ENCODE measurements around the gene CLRN1.

Gene CLRN1

DNA sequence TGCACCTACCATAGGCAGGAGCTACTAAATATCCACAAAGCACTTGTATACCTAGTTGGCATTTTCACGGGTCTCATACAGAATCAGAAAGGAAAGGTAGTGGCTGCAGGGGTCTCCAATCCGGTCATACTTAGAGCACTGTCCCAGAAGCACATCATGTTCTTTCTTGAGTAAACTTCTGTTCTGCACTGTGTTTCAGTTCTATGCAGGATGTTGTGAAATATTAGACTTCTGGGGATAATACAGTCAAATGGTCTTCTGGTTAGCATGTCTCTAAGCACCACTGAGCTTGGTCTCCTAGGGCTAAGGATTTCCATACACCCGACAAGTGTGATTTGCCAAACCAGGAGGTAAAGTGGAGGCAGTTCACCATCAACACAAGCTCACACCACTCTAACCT lies 95.2 kb downstream of the CLRN1 start:
- Histone ChIP-seq H3F3A (ENCODE audit: insufficient read depth) (no peaks in the 10 kb centered on the region), H3K79me2 (ENCODE audit: insufficient read depth, low read length) (no peaks in the 10 kb centered on the region), H3K27me3 (ENCODE audit: low read length) (no peaks in the 10 kb centered on the region), H3K9ac (ENCODE audit: low read length) (no peak overlapping the region), H3K9me3 (ENCODE audit: insufficient read depth, low read length) (no peaks in the 10 kb centered on the region), H2AFZ (ENCODE audit: low read depth, low read length, severe bottlenecking) (no peak overlapping the region), H3K9me2 (replicated peaks; ENCODE audit: insufficient read depth, low read length) (no peaks in the 10 kb centered on the region), H3K36me3 (ENCODE audit: low read length) (no peaks in the 10 kb centered on the region), H4K20me1 (ENCODE audit: low read depth, low read length) (no peaks in the 10 kb centered on the region), H3K27ac (ENCODE audit: low read depth, low read length) (no peak overlapping the region), H3K4me2 (ENCODE audit: low read depth, low read length, poor library complexity, severe bottlenecking) (no peak overlapping the region), H3K4me3 (ENCODE audit: insufficient read depth, low read length, poor library complexity, severe bottlenecking) (no peak overlapping the region)
- no peak for TF ChIP-seq EZH2phosphoT487 (conservative IDR thresholded peaks at IDR 0.05; ENCODE audit: low read length)
- TF ChIP-seq, protein P1, sequence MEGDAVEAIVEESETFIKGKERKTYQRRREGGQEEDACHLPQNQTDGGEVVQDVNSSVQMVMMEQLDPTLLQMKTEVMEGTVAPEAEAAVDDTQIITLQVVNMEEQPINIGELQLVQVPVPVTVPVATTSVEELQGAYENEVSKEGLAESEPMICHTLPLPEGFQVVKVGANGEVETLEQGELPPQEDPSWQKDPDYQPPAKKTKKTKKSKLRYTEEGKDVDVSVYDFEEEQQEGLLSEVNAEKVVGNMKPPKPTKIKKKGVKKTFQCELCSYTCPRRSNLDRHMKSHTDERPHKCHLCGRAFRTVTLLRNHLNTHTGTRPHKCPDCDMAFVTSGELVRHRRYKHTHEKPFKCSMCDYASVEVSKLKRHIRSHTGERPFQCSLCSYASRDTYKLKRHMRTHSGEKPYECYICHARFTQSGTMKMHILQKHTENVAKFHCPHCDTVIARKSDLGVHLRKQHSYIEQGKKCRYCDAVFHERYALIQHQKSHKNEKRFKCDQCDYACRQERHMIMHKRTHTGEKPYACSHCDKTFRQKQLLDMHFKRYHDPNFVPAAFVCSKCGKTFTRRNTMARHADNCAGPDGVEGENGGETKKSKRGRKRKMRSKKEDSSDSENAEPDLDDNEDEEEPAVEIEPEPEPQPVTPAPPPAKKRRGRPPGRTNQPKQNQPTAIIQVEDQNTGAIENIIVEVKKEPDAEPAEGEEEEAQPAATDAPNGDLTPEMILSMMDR (IDR thresholded peaks at IDR 0.05; ENCODE audit: insufficient read depth, low read length, poor library complexity, severe bottlenecking) = no peak

DNA sequence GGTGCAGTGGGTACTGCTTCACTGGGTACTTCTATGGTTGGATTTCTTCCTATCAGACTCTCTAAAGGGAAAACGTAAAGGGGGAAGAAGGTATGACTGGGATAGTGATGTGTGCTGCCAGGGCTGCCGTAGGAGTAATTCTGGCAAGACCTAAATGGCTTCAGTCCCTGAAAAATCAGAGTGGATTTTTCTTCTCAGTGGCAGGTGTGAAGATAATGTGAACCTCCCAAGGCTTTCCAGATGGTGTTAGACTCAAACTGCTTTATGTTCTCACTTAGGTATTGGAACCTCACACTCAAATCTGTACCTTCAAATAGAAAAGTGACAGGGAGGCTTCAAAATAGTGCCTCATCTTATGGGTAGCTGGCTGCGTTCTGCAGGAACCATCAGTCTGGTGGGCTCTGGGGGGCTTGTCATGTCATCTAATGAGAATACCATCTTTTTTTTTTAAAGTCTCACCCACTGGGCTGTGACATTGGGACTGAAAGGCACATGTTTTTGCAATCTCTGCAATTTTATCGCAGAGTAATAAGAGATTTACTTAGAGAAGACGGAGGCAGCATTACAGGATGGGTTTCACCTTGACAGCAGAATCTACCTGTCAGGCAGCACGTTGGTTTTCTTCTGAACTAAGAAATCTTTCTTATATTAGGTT lies 95.8 kb downstream of the CLRN1 start:
- Histone ChIP-seq H3K79me2 (ENCODE audit: insufficient read depth, low read length) (no peaks in the 10 kb centered on the region), H3K27ac (ENCODE audit: low read depth, low read length) (no peak overlapping the region), H3K9me2 (replicated peaks; ENCODE audit: insufficient read depth, low read length) (no peaks in the 10 kb centered on the region), H4K20me1 (ENCODE audit: low read depth, low read length) (no peaks in the 10 kb centered on the region), H3K4me3 (ENCODE audit: insufficient read depth, low read length, poor library complexity, severe bottlenecking) (no peak overlapping the region), H3K9me3 (ENCODE audit: insufficient read depth, low read length) (no peaks in the 10 kb centered on the region), H3K9ac (ENCODE audit: low read length) (no peak overlapping the region), H3K27me3 (ENCODE audit: low read length) (no peaks in the 10 kb centered on the region), H3K4me2 (ENCODE audit: low read depth, low read length, poor library complexity, severe bottlenecking) (no peak overlapping the region), H3F3A (ENCODE audit: insufficient read depth) (no peaks in the 10 kb centered on the region), H2AFZ (ENCODE audit: low read depth, low read length, severe bottlenecking) (no peak overlapping the region), H3K36me3 (ENCODE audit: low read length) (no peaks in the 10 kb centered on the region)
- TF ChIP-seq, protein P1 (IDR thresholded peaks at IDR 0.05; ENCODE audit: insufficient read depth, low read length, poor library complexity, severe bottlenecking) = no peak
- TF ChIP-seq EZH2phosphoT487 (conservative IDR thresholded peaks at IDR 0.05; ENCODE audit: low read length) = no peak

Data from SU-DHL-6 (cell line).